NK-92 (cell line): Measurements from ENCODE around the gene EIF2S1.

Source experiments
- DNase-seq: peaks from one replicate; lab custom pipeline; 2025; ENCODE audit not compliant: unreplicated experiment; lab: John Stamatoyannopoulos, UW

Gene EIF2S1

DNA sequence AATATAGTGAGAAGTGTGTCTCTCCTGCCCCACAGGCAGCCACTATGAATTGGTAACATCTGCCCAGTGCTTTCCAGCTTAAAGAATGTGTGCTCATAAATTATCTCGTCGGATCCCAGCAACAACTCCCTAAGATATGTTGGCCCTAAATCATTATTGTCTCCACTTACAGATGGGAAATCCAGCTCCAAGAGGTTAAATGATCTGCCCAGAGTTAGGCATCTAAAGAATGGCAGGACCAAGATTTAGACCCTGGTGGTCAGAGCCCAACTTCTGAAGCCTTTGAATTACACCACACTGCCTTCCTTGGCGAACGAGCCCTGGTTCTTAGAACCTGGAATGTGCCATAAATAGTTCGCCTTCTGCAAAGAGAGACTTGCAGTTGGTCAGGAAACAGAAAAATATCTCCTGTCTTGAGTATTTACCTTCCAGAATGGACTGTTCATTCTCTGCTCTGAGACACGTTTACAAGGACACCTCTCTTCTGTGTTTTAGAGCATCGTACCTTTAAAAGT, 72.0 kb downstream of the EIF2S1 start:
- DNase-seq = no peak

DNA sequence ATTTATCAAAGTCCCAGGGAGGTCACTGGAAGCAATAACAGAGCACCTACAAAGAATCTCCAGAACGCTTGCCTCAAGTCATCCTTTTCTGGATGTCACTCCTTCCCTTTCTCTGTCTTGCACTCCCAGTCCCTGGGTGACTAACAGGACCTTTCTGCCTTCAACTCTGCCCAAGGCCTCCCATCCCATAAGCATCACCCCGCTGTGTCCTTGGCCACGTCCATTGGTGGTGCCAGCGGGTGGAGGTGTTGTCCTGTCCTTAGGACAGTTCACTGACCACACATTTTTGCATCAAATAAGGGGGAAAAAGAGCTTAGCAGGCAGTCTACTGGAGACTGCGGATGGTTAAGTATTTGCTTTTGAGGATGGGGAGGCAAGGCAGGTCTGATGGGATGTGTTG, 75.5 kb downstream of the EIF2S1 start:
- DNase-seq = no peak
